Cerebellar nuclear complex (tissue), 1 donor: Measurements from ENCODE around the gene PTCRA.
"Not testable (repeated sequence)": the region's sequence is repeated elsewhere in the genome, so short reads cannot be mapped to it uniquely, and the experiment has no call there.

Source experiments
- DNase-seq, 2 experiments: peaks; one replicate each; lab custom pipeline; 2025; lab: John Stamatoyannopoulos, UW

Gene PTCRA, protein sequence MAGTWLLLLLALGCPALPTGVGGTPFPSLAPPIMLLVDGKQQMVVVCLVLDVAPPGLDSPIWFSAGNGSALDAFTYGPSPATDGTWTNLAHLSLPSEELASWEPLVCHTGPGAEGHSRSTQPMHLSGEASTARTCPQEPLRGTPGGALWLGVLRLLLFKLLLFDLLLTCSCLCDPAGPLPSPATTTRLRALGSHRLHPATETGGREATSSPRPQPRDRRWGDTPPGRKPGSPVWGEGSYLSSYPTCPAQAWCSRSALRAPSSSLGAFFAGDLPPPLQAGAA

DNA sequence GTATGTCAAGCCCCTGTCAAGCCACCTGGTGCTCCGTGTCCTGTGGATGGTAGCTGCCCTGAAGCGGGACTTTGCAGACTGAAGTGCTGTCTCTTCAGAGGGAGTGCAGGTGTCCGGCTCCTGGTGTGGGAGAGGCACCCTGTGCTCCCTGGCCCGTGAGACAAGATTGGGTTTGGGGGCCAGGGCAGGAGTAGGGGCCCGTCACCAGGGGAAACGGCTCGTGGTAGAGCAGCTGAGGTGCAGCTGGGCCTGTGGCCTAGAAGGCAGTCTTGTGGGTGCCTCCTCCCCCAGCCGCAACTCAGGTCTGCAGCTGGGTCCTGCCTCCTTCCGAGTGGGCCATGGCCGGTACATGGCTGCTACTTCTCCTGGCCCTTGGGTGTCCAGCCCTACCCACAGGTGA lies at the start of gene PTCRA:
Gene PTCRA (plus strand): TSS at position 322 of the 400 bp plus-strand sequence. CDS start 17 bp downstream, at position 339.
- DNase-seq = no peak

DNA sequence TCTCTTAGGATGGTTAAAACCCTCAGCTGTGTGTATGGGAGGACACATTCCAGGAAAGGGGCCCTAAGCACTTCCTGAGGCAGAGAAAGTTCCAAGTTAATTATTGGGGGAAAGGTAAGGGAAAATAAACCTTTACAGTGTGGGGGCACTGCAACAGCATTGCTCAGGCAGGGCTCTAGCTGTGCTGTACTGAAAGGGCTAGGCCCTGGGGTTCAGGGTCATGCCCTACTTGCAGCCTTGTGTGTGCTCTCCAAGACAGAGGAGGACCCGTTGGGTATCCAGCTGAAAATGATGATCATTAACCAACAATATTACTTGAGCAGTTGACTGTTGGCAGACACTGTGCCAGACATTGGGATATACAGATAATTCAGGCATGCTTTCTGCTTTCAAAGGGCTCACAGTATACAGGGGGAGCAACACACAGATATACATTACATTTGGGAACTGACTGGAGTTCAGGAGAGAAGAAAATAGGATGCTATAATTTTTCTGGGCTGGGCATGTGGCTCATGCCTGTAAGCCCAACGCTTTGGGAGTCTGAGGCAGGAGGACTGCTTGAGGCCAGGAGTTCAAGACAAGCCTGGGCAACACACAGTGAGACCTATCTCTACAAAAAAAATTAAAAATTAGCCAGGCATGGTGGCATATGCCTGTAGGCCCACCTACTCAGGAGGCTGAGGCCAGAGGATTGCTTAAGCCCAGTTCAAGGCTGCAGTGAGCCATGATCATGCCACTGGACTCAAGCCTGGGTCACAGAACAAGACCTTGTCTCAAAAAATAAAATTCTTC lies 45.5 kb upstream of the PTCRA start:
- no peak for DNase-seq

DNA sequence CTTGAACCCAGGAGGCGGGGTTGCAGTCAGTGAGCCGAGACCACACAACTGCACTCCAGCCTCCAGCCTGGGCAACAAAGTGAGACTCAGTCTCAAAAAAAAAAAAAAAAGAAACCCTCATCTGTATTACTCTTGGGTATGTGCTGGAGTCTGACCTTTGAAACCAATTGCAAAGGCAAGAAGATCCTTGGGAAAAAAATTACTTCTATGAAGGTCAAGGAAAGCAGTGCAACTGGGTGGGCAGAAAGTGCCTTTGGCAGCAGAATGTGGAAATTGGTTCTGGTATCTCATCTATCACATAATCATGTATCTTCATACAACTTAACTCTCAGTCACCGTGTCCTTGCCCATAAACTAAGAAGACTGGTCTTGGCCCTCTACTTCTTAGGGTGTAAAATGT lies 44.1 kb upstream of the PTCRA start:
- DNase-seq = no peak

DNA sequence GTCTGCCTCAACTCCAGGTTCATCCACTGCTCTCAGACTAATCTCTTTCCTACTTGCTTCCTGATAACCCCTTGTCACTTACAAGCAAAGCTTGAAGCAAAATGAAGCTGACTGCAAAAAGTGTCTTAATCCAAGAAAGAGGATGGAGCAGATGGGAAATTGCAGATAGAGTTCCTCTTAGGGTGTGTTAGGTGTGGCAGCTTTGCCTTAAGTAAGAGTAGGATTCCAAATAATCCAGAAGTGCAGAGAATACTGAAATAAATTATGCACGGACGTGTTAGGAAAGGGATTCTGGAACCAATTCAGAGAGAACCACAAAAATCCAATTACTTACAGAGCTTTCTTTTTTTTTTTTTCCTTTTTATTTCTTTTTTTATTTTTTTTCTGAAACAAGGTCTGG lies 42.5 kb upstream of the PTCRA start:
- DNase-seq = no peak

DNA sequence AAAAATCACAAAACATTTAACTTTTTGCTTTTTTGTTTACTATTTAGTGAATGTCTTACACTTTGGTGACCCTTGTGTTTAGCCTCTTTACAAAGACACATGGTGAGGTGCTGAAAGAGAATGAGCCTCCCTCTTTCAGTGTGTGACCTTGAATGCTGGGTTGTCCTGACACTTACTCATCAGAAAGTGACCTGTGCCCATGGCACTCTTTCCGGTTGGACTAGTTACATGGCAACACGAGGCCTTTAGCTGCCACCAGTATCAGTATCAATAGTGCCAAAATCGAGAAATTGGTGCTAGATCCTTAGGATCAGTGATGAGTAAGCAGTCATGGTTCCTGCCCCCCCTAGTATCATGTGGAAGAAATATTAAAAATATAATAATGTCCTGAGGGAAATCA lies 38.2 kb upstream of the PTCRA start:
- DNase-seq = no peak

DNA sequence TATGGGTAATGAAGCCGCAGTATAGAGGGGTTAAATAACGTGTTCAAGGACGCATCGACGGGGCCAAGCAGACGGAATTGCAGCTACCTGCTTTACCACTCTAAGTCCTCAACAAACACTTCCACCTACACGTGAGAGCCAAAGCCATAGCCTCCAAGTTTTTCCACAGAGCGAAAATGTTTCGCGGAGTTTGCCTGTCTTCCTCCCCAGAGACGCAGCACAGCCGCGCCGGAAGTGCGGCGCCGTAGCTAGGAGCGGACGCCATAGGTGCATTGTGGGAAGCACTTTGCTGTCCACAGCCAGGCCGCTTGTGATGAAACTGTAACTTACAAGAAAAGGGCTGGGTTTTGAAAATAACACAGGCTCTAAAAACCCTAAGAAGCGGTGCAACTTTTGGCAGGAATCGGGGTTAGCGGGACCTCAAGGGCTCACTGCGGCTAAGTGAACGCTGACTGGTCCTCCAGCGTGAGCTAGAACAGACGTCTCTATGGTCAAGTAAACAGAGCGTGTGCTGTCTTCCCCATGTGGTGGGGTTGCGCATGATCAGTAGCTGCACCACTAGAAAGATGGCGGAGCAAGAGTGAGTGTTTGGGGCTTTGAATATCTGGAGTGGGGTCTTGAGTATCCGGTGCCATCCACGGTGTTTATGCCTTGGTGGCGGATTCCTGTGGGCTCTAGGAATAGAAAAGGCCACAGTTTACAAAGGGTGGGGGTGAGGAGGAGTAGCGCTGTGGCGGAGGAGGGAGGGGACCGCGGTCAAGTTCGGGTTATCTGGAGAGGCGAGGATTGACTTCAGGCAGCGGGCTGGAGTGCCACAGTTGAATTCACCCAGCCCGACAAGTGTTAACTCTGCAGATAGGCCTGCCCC lies 36.2 kb upstream of the PTCRA start, which contains the start of gene RPL7L1:
Gene RPL7L1 (plus strand): TSS at position 245 of the 868 bp plus-strand sequence. CDS start 295 bp downstream, at position 540.
- DNase-seq = peak in 1 of 2 experiments; percentile 76

DNA sequence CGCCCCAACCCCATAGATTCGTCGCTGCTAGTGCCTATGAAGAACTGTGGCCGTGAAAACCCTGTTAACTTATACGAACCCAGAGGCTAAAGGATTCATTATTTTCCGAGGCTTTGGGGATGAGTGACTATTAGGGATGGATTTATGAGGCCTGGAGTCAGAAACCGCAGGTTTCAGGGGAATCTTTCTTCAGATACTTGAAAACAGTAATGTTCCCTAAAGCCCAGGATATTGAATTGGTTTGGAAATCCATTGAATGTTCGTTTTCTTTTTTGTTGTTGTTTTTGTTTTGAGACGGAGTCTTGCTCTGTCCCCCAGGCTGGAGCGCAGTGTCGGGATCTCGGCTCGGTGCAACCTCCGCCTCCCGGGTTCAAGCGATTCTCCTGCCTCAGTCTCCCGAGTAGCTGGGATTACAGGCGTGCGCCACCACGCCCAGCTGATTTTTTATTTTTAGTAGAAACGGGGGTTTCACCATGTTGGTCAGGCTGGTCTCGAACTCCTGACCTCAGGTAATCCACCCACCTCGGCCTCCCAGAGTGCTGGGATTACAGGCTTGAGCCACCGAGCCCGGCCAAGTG lies 35.5 kb upstream of the PTCRA start:
- not testable (repeated sequence) for DNase-seq

DNA sequence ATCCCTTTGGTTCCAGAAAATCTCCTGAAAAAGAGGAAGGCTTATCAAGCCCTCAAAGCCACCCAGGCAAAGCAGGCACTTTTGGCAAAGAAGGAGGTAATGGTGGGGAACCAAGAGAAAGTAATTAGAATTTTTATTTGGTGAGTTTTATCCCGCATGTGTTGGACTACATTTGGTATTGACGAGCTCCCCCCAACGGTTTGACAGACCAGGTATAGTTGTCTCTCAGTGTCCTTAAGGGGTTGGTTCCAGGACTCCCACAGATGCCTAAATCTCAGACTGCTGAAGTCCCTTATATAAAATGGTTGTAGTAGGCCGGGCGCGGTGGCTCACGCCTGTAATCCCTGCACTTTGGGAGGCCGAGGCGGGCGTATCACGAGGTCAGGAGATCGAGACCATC lies 35.0 kb upstream of the PTCRA start:
- not testable (repeated sequence) for DNase-seq

DNA sequence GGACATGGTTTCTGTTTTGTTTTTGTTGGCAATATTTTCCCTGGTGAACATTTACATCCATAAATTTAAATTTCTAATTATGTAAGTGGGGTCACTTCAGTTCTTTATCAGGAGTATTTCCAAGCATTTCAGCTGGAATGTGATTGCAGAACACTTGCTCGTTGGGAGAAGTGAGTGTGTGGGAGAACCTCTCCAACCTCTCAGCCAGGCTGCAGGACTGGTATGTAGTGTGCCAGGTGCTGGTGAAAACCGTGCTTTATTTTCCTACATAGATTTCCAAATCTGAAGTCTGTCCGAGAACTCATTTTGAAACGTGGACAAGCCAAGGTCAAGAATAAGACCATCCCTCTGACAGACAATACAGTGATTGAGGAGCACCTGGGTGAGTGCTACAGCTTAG lies 30.2 kb upstream of the PTCRA start:
- DNase-seq = no peak

DNA sequence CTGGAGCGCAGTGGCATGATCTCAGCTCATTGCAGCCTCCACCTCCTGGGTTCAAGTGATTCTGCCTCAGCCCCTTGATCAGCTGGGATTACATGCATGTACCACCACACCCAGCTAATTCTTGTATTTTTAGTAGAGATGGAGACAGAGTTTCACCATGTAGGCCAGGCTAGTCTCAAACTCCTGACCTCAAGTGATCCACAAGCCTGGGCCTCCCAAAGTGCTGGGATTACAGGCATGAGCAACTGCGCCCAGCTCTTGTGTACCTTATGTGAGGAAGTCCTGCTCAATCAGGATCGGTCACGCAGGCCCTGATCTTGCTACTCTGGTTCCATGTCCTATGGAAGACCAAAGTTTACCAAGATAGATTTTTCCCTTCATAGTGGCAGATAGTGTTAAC lies 27.7 kb upstream of the PTCRA start:
- not testable (repeated sequence) for DNase-seq

DNA sequence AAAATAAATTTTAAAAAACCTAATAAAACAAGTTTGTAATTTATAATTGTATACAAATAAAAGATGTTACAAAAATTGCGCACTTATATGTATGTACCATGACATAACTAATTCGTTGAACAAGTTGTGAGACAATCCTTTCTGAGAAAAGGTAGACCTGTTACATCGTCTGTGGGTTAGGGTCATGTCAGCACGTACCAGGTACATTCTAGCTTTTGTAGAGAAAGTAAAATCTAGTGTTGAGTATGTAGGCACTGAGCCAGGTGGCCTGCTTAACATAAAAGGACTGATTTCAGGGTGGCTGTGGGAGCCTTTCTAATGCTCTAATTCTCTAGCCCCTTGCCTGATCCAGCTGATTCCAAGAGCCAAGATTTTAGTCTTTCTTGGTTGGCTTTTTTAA lies 26.0 kb upstream of the PTCRA start:
- no peak for DNase-seq

DNA sequence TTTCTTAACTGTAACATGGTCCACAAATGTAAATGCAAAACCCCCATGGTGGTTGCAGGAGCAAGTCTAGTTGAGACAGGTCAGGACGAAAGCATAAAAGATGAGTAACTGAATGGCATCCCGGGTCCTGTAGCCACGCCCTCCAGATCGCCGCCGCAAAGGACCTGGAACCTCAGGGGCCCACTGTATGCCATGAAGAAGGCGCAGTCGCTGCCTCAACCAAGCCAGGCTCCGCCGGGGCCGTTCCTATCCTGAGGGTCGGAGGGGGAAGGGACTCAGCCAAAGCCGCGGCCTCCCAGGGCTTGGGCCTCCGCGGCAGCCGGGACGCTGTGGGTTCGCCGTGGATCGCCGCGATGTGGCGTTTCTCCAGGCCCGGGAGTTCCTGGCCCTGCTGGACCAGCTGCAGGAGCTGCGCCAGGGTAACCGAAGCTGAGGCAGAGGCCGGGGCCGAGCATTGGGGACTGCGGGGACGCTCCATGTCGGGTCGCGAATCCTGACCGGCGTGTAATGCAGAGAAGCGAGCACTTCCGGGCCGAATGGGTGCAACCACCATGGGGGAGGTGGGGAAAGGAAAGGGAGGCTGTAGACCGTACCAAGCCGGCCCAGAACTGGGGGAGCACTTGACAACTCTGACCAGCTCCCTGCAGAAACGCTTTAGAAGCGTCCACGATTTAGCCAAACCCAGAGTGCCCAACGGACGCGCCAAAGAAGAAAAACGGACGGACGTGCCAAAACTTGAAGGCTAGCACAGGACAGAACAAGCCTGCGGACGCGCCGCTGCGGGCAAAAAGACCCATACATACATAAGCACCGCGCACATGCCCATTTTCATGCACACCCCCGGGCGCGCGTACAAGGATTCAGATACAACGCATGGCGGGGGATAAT lies 25.3 kb upstream of the PTCRA start:
- peak; percentile 58 to 89 for DNase-seq

DNA sequence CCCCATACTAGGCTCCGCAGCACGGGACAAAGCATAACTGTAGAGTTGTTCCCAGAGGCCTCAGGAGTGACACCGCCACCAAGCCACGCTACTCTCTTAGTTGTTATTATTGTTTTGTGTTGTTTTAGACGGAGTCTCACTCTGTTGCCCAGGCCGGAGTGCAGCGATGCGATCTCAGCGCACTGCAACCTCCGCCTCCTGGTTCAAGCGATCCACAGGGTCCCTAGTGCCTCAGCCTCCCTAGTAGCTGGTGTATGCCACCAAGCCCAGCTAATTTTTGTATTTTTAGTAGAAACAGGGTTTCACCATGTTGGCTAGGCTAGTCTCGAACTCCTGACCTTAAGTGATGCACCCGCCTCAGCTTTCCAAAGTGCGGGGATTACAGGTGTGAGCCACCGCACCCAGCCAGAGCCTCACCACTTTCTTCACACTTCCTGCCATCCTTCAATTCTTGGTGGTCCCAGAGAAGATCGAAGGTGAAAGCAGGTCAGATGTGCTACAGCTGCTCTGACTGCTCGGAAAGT lies 24.6 kb upstream of the PTCRA start:
- DNase-seq = no peak

DNA sequence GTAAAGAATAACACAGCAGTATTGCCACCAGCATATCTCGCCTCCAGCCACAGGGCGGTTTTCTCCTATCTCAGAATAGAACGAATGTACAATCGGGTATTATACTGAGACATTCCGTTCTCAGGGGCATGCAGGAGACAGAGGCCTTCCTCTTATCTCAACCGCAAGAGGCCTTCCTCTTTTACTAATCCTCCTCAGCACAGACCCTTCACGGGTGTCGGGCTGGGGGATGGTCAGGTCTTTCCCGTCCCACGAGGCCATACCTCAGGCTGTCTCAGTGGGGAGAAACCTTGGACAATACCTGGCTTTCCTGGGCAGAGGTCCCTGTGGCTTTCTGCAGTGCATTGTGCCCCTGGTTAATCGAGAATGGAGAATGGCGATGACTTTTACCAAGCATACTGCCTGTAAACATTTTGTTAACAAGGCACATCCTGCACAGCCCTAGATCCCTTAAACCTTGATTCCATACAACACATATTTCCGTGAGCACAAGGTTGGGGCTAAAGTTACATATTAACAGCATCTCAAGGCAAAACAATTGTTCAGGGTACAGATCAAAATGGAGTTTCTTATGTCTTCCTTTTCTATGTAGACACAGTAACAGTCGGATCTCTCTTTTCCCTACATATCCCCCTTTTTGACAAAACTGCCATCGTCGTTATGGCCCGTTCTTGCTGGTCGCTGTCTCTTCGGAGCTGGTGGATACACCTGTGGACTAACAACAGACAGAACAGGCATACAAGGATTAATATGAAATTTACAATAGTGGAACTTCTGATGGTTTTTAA lies 21.6 kb upstream of the PTCRA start:
- DNase-seq = not testable (repeated sequence)

DNA sequence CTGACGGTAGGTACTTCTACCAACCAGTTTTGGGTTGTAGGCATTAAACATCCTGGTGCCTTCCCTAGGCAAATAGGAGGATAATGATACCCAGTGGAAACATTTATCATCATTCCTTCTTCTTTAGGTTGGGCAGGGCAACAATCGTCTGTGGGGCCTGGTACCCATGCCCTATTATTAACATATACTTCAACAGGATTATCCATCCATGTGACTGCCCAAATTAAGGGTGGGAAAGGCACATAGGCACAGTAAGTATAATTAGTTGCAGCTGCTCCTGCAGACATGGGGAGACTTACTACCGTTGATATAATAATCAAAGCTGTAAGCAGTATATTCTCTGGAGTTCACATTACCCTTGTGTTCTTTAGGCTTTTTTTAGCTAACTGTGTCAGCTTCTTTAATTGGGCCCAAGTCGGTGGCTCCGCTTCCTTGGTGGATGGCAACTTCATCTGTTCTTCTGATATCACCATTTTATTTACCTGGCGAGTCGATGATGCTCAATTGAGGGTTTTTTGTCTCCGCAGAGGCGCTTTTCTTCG lies 19.6 kb upstream of the PTCRA start:
- no peak for DNase-seq

DNA sequence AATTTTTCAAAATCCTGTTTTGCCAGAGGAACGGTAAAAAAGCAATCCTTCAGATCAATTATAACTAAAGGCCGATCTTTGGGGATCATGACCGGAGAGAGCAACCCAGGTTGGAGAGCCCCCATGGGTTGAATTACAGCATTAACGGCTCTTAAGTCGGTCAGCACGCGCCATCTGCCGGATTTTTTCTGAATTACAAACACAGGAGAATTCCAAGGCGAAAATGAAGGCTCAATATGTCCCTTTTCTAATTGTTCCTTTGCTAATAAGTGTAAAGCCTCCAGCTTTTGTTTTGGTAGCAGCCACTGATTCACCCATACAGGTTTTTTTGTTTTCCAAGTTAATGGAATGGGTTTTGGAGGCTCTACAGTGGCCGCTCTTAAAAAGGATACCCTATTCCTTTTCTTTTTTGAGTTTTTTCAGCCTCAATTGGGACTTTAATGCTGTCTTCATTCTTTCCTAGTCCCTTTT lies 16.9 kb upstream of the PTCRA start:
- peak in 1 of 2 experiments; percentile 17 for DNase-seq

DNA sequence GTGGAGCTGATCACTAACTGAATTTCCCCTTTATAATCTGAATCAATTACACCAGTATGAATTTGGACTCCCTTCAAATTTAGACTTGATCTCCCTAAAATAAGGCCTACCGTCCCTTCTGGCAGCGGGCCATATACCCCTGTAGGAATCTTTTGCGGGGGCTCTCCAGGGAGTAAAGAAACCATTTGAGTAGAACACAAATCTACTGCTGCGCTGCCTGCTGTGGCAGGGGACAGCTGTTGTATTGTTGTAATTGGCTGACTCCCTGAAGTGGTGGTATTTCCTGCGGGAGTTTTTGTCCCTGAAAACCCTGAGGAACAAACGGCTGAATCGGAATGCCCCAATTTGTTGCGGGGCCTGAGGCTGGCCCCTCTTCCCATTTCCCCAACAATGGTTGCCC lies 16.0 kb upstream of the PTCRA start:
- no peak for DNase-seq

DNA sequence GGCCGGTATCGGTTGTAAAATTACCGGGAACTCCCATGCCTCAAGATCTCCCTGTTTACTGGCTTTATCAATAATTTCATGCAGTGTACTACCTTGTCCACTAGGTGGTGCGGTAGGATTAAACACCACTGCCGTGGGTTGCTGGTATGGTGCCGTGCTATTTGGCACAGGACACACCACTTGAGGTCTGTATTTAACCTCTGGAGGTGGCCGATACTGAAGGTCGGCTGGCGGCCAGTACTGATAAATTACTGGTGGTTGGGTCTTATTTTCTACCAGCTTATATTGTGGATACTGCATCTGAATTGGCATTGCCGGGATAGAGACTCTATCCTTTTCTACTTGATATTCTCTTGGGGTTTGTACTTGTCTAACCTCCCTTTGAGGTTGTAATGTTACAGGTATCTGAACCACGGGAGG lies 14.3 kb upstream of the PTCRA start:
- peak in 1 of 2 experiments; percentile 47 for DNase-seq
